Inferior parietal cortex (tissue), 1 donor: Measurements from ENCODE around the gene GTF2F2.

Experiments used
- DNase-seq: peaks from one replicate; pipeline ENCODE4 v3.0.0-alpha.2; 2016; ENCODE audit errors: extremely low spot score

The GTF2F2 gene

GRCh38 chr13:45120967-45121831, 889 bp downstream of the GTF2F2 start:
- DNase-seq: no peak

GRCh38 chr13:45122941-45123340, 2.6 kb downstream of the GTF2F2 start:
- DNase-seq: no peak

- DNase-seq: no peak
These were observed 12.2 kb downstream of the GTF2F2 start for GRCh38 chr13:45132369-45133064.

DNA sequence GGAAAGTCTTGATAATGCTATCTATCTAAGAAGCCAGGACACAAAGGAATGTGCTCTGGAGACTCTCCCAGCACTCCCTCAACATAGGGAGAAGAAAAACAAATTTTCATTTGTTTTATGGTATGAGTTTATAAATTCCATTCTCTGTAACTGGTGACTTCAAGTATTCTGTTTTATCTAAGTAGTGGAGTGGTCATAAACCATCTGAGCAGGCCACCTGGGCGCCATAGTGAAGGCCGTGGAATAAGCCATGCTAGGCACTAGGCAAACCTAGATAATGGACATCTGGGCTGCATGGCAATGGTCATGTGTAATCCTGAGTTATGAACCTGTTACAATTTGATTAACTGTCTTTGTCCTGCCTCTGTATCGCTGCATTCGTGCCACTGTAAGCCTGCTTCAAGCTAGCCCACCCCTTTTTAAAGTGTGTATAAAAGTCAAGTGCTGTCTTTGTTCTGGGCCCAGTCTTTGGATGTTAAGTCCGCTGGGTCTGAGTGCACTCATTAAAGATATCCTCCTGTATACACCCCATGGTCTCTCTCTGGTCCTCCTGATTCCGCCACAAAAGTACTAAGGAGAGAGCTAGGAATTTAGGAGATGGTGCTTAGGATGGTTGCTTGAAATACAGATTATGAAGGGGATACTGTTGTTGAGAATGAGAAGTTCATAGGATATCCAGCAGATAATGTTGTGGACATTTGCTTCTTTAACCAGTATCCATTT, 13.2 kb downstream of the GTF2F2 start:
- no peak for DNase-seq

GRCh38 chr13:45136741-45137504, 16.6 kb downstream of the GTF2F2 start:
- DNase-seq: no peak

DNA sequence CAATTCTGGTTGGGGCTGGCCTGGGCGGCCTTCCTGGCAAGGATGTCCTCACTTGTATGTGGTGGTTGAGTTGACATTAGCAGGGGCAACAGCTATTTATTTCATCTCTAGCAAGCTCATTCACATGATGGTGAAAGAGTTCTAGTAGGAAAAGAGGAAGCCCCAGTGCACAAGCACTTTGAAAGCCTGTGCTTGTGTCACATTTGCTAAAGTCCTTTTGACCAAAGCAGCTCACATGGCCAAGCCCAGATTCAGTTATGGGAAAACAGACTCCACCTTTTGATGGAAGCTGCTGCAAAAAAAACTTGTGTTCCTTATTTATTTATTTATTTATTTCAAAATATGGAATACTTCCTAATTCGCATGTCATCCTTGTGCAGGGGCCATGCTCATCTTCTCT, 17.2 kb downstream of the GTF2F2 start:
- DNase-seq: no peak

- no peak for DNase-seq
These were observed 18.0 kb downstream of the GTF2F2 start for GRCh38 chr13:45138282-45138681.

- DNase-seq: no peak
These were observed 21.1 kb downstream of the GTF2F2 start for GRCh38 chr13:45141369-45141768.

GRCh38 chr13:45142440-45143345, 22.4 kb downstream of the GTF2F2 start:
- peak; percentile 42 for DNase-seq

DNA sequence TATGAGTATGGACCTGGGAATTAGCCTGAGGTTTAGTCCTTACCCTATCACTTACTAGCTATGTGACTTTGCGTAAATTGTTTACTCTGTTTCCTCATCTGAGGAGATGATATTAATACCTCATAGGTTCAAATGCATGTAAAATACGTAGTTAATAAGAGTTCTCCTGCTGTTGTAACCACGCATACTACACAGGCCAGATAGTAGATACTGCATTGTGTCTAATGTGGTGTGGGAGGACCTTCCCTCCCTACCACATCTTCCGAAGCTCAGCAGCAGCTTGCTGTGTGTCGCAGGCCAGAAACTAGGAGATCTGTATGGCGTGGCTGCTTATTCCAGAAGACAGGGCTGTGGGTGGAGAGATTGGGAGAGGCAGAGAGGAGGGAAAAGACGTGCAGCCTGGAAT, 23.0 kb downstream of the GTF2F2 start:
- DNase-seq: peak; percentile 43

DNA sequence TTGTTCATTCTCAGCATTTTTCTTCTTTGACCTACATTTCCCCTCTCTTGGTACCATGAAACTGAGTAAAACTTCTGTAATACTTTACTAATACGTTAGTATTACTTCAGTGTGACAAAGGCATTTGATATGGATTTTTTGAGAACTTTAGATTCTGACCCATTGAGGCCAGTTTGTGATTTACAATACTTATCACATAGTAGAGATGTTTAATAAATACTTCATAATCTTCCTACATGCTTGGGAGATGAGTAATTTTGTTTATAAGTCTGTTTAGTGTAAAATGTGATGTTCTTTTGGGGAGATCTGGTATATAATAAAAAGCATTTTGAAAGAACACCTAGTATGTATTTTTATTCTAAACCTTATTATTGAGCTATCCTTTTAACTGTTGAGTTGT, 29.7 kb downstream of the GTF2F2 start:
- DNase-seq: no peak

- DNase-seq: no peak
These were observed 36.5 kb downstream of the GTF2F2 start for GRCh38 chr13:45156565-45157361.

GRCh38 chr13:45162194-45162593, 41.9 kb downstream of the GTF2F2 start:
- DNase-seq: no peak

- no peak for DNase-seq
These were observed 42.5 kb downstream of the GTF2F2 start for GRCh38 chr13:45162821-45163220.

DNA sequence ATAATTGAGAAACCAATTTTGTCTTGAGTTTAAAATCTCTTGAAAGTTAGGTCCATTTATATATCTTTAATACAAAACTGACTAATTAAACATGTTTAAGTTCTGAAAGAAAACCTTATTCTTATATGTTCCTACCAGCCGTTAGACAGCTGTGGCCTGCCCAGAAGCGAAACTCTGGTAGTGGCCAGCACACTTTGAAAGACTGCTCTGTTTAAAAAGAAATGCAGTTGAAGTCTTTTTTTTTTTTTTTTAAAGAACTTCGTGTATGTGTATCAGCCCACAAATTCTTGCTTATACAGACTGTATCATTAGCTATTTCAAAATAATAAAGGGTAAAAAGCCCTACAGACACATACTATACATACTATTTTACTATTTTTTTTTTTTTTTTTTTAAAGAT, 46.5 kb downstream of the GTF2F2 start:
- no peak for DNase-seq

- no peak for DNase-seq
These were observed 47.6 kb downstream of the GTF2F2 start for GRCh38 chr13:45167611-45168554.

- DNase-seq: no peak
These were observed 48.2 kb downstream of the GTF2F2 start for GRCh38 chr13:45168555-45168930.

DNA sequence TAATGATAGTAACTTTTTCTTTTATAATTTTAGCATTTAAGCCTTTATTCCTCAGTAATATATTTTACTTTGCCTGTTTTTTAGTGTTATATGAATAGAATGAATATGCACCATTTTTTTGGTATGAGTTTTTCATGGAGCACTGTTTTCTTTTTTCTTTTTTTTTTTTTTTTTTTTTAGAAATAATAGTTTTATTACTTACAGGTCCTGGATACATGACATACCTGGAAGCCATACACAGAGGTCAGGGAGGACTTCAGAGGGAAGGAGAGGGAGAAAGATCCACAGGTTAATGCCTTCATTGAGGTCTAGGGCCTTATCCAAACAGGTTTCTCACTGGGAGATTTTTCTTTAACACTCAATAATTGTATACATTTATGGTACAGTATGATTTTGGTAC, 54.2 kb downstream of the GTF2F2 start:
- DNase-seq: no peak
